Astrocyte of the spinal cord (primary cell): Measurements from ENCODE around the gene SBDS.
"Not testable (repeated sequence)": the region's sequence is repeated elsewhere in the genome, so short reads cannot be mapped to it uniquely, and the experiment has no call there.

ENCODE experiments used
- DNase-seq: peaks from one replicate; pipeline ENCODE4 v3.0.0; 2011; ENCODE audit warnings: low read depth, low spot score
- H3K4me3 ChIP-seq: 2 replicates; pipeline ENCODE4 v1.5.1; 2011; ENCODE audit warnings: low read depth, mild to moderate bottlenecking, low read length, moderate library complexity
- in situ Hi-C: cut with HindIII; loops from 2 replicates; pipeline ENCODE4 v1.10.0; 2017; ENCODE audit warnings: low sequenced_read_pairs
- TF ChIP-seq, protein P1 (sequence below): IDR thresholded peaks from 2 replicates; pipeline ENCODE4 v1.5.1; 2012; ENCODE audit warnings: low read depth, mild to moderate bottlenecking, low read length, inconsistent platforms

Gene SBDS

DNA sequence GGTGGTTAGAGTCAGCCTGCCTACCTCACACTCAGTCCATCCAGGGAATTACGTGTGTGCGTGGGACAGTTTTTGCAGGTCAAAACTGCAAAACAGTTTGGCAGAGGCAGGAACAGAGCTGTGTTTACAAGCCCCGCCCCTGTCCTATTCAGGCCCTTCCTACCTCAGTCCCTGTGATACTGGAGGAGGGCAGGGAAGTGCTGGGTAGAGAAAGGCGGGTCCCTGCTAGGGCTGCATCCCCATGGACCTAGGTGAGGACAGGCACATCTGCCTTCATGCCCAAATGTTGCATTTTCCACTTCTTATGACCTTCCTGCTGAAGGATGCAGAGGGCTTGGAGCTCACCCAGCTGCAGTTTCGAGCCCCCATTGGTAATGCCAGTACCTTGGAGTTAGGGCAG, 25.1 kb downstream of the SBDS start:
- H3K4me3 ChIP-seq, result no peak overlapping the region
- TF ChIP-seq, protein P1, sequence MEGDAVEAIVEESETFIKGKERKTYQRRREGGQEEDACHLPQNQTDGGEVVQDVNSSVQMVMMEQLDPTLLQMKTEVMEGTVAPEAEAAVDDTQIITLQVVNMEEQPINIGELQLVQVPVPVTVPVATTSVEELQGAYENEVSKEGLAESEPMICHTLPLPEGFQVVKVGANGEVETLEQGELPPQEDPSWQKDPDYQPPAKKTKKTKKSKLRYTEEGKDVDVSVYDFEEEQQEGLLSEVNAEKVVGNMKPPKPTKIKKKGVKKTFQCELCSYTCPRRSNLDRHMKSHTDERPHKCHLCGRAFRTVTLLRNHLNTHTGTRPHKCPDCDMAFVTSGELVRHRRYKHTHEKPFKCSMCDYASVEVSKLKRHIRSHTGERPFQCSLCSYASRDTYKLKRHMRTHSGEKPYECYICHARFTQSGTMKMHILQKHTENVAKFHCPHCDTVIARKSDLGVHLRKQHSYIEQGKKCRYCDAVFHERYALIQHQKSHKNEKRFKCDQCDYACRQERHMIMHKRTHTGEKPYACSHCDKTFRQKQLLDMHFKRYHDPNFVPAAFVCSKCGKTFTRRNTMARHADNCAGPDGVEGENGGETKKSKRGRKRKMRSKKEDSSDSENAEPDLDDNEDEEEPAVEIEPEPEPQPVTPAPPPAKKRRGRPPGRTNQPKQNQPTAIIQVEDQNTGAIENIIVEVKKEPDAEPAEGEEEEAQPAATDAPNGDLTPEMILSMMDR, result no peak
- DNase-seq, result no peak
- in situ Hi-C loops, result no loop called here

DNA sequence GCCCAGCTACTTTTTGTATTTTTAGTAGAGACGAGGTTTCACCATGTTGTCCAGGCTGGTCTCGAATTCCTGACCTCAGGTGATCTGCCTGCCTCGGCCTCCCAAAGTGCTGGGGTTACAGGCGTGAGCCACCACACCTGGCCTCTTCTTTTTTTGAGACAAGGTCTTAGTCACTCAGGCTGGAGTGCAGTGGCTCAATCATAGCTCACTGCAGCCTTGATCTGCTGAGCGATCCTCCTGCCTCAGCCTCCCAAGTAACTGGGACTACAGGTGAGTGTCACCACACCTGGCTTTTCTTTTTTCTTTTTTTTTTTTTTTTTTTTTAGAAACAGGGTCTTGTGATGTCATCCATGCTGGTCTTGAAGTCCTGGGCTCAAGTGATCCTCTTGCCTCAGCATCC, 26.4 kb downstream of the SBDS start:
- H3K4me3 ChIP-seq, in situ Hi-C loops, DNase-seq: not testable (repeated sequence)

DNA sequence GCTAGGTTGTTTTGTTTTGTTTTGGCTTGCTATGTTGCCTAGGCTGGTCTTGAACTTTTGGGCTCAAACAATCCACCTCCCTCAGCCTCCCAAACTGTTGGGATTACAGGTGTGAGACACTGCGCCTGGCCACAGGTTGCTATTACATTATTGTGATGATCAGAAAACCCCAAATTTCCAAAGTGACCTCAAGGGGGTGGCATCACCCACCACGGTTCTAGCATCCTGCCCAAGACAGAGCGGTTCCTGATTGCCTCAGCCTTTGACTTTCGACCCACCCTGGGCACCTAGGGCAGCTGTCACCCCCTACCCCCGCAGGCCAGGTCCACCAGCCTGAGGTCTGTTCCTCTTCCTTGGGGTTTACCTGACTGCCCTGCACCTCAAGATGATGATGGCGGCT, 28.4 kb downstream of the SBDS start:
- TF ChIP-seq, protein P1, result no peak
- DNase-seq, result no peak
- in situ Hi-C loops, result no loop called here
- H3K4me3 ChIP-seq, result no peak overlapping the region

DNA sequence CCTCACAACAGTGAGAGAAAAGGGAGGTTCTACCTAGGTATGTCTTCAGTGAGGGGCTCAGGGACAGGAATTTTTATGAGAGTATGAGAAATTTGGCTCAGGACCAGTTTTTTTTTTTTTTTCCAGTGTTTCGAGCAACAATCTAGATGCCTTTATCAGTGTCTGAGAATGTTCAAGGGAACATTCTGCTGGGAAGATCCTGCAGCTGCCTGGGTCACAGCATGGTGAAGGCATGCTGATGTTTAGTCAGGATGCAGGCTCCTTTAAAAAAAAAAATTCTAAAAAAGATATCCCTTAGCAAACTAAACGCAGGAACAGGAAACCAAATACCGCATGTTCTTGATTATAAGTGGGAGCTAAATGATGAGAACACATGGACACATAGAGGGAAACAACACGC, 31.0 kb downstream of the SBDS start:
- TF ChIP-seq, protein P1, result no peak
- in situ Hi-C loops, result no loop called here
- peak; percentile 31 for DNase-seq

DNA sequence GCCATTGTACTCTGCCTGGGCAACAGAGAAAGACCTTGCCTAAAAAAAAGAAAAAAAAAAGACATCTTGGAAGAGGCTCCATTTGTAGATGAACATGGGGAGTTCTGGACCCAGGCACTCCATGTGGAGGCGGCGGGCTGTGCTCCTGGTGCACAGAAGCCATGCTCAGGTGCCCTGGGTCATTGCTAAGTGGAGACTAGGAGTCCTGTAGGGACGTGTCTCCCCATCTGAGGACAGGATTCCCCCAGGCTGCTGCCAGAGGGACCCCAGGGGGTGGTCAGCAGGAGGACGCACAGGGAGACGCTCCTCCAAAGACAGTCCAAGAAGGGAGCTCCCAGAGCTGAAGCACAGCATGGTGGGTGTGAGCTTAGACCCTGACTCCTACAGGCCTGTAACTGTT, 34.3 kb downstream of the SBDS start:
- H3K4me3 ChIP-seq, result no peak overlapping the region
- in situ Hi-C loops, result no loop called here
- TF ChIP-seq, protein P1, result no peak
- no peak for DNase-seq

More for the DNA sequence above, 31.0 kb downstream of the SBDS start:
- no peak overlapping the region for H3K4me3 ChIP-seq

DNA sequence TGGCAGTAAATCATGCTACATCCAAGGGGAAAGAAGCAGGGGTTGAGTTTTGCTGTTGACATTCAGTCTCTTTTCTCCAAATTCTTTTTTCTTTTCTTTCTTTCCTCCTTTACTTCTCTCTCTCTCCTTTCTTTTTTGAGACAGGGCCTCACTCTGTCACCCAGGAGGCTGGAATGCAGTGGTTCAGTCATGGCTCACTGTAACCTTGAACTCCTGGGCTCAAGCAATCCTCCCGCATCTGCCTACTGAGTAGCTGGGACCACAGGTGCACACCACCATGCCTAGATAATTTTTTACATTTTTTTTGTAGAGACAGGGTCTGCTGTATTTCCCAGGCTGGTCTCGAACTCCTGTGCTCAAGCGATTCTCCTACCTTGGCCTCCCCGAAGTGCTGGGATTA, 35.2 kb downstream of the SBDS start:
- in situ Hi-C loops, result no loop called here
- no peak for DNase-seq
- no peak overlapping the region for H3K4me3 ChIP-seq
- TF ChIP-seq, protein P1, result no peak

DNA sequence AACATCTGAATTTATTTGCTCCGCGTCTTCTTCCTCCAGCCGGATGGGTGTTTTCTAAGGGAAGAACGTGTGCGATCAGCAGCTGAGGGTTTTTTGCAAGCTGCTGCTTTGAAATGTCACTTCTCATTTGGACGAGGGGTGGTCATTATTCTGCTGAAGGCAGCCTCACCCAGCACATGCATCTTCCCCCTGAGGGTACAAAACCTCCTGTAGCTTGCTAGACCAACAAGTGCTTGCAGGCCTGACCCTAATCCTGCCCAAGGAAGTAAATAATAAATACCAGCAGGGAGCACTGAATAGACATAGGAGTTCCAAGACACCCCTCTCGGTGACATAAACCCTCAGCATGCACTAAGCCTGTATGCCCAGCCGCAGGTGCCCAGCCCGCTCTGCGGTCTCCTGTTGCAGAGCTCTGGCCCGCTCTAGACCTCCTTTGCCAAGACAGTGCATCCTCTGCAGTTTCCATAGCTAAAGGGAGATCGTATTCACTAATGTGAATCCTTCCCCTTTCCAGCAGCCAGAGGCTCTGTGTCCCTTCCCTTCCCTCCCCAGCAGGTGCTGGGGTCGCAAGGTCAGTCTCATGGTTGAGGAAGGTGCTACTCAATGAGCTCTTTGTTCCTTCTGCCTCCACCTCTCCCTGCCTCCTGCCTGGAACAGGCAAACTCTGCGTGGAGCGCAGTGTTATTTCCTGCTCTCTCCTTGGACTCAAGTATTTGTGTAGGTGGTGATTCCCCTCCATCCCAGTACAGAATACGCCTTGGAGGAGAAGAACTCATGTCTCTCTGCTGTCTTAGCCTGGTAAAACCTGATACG, 36.6 kb downstream of the SBDS start:
- in situ Hi-C loops, result no loop called here
- no peak for DNase-seq
- TF ChIP-seq, protein P1, result no peak
- no peak overlapping the region for H3K4me3 ChIP-seq
